Measurements from ENCODE around the gene PRPF39.
"Not testable (repeated sequence)": the region's sequence is repeated elsewhere in the genome, so short reads cannot be mapped to it uniquely, and the experiment has no call there.

Gene PRPF39

GRCh38 chr14:45142083-45142482 is 58.2 kb downstream of the PRPF39 start:
- DNase-seq = not testable (repeated sequence)

- DNase-seq = no peak
These were observed 60.7 kb downstream of the PRPF39 start for GRCh38 chr14:45144658-45145057.

- DNase-seq = no peak
These were observed 61.3 kb downstream of the PRPF39 start for GRCh38 chr14:45145214-45145613.

- DNase-seq = no peak
These were observed 65.7 kb downstream of the PRPF39 start for GRCh38 chr14:45149602-45150001.

- no peak for DNase-seq
These were observed 66.5 kb downstream of the PRPF39 start for GRCh38 chr14:45150386-45150890.

GRCh38 chr14:45156067-45156466 is 72.2 kb downstream of the PRPF39 start:
- no peak for DNase-seq

All from C1 segment of cervical spinal cord (tissue), 14 donors.